ENCODE measurements around the gene TBL3. TPM values are rescaled to one million over a fixed set of nuclear protein-coding genes. Genes with fewer than 3 reads are reported as not detected.

Gene TBL3
- total RNA-seq (2021) (51.3 and 66.4 TPM in 2 replicates), Bru-seq, nascent RNA (percentile 53 among the genes with signal in this experiment), BruChase-seq, experiment 1, labeled RNA remaining after a 2-hour chase (percentile 68 among the genes with signal in this experiment), BruChase-seq, experiment 2, labeled RNA remaining after a 6-hour chase (percentile 87 among the genes with signal in this experiment)
- long read RNA-seq, full-length matches to known transcripts = 124 of 156 reads
- long read RNA-seq, partial matches to known transcripts = 7 of 156 reads
- long read RNA-seq, other reads (novel, unspliced or antisense) = 25 of 156 reads

GRCh38 chr16:1971796-1972489 lies at the start of gene TBL3:
TBL3 (plus strand) TSS chr16:1972053; CDS start chr16:1972165, 112 bp downstream.
- TF ChIP-seq, protein P1, sequence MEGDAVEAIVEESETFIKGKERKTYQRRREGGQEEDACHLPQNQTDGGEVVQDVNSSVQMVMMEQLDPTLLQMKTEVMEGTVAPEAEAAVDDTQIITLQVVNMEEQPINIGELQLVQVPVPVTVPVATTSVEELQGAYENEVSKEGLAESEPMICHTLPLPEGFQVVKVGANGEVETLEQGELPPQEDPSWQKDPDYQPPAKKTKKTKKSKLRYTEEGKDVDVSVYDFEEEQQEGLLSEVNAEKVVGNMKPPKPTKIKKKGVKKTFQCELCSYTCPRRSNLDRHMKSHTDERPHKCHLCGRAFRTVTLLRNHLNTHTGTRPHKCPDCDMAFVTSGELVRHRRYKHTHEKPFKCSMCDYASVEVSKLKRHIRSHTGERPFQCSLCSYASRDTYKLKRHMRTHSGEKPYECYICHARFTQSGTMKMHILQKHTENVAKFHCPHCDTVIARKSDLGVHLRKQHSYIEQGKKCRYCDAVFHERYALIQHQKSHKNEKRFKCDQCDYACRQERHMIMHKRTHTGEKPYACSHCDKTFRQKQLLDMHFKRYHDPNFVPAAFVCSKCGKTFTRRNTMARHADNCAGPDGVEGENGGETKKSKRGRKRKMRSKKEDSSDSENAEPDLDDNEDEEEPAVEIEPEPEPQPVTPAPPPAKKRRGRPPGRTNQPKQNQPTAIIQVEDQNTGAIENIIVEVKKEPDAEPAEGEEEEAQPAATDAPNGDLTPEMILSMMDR (conservative IDR thresholded peaks at IDR 0.05) = no peak
- TF ChIP-seq EZH2 (IDR thresholded peaks at IDR 0.05; ENCODE audit: low read depth) = no peak
- Histone ChIP-seq H3K4me3 (peak within 1 kb of the TSS; percentile 75), H4K20me1 (ENCODE audit: insufficient read depth) (peaks cover 7% of the 10 kb centered on the region; the same call in 1 of the 2 replicates), H3K4me1 (replicated peaks; ENCODE audit: insufficient read depth) (peaks cover 16% of the 10 kb centered on the region), H3K79me2 (ENCODE audit: low read depth) (peaks cover 38% of the 10 kb centered on the region), H3K4me2 (peak within 1 kb of the TSS; percentile 100), H2AFZ (peak within 1 kb of the TSS; percentile 89), H3K36me3 (ENCODE audit: low read depth) (no peaks in the 10 kb centered on the region; the same call in 1 of the 2 replicates), H3K9me2 (ENCODE audit: insufficient read depth) (no peaks in the 10 kb centered on the region), H3F3A (ENCODE audit: insufficient read depth, low read depth) (peaks cover 18% of the 10 kb centered on the region; the same call in 1 of the 2 replicates), H3K9me3 (ENCODE audit: insufficient read depth, low read depth) (no peaks in the 10 kb centered on the region), H3K27ac (peak within 1 kb of the TSS; percentile 66), H3K27me3 (ENCODE audit: insufficient read depth, low read depth) (no peaks in the 10 kb centered on the region)
- peak; percentile 86 to 98 for DNase-seq
- intact Hi-C loops (cut with micrococcal nuclease; ENCODE audit: unreplicated experiment) = no loop called here
- ChIA-PET CTCF (interaction anchor here (1.2 kb wide), 1 partner anchor 169 kb away, joined by 9 read pairs; no protein-coding TSS in a partner anchor), POLR2A (ENCODE audit: unreplicated experiment) (interaction anchor here (0.6 to 0.9 kb wide), 4 partner anchors 12 to 70 kb away, joined by 3 to 8 read pairs (median 3); no protein-coding TSS in a partner anchor)
- BruUV-seq (replicated peaks) = no TSS peak

GRCh38 chr16:1922357-1922756 lies 49.5 kb upstream of the TBL3 start:
- Histone ChIP-seq H3K9me2 (ENCODE audit: insufficient read depth) (no peaks in the 10 kb centered on the region), H3K36me3 (ENCODE audit: low read depth) (no peaks in the 10 kb centered on the region), H3K9me3 (ENCODE audit: insufficient read depth, low read depth) (no peaks in the 10 kb centered on the region), H3K4me1 (replicated peaks; ENCODE audit: insufficient read depth) (peaks cover 16% of the 10 kb centered on the region), H3K27ac (no peak overlapping the region), H2AFZ (no peak overlapping the region), H4K20me1 (ENCODE audit: insufficient read depth) (no peaks in the 10 kb centered on the region), H3K79me2 (ENCODE audit: low read depth) (no peaks in the 10 kb centered on the region), H3K4me3 (no peak overlapping the region), H3F3A (ENCODE audit: insufficient read depth, low read depth) (peaks cover 20% of the 10 kb centered on the region; the same call in 1 of the 2 replicates), H3K27me3 (ENCODE audit: insufficient read depth, low read depth) (peaks cover 30% of the 10 kb centered on the region; the same call in 1 of the 2 replicates), H3K4me2 (no peak overlapping the region)
- DNase-seq = no peak
- TF ChIP-seq, protein P1 (conservative IDR thresholded peaks at IDR 0.05) = no peak
- TF ChIP-seq EZH2 (IDR thresholded peaks at IDR 0.05; ENCODE audit: low read depth) = no peak
- ChIA-PET POLR2A (ENCODE audit: unreplicated experiment) (no interaction called here), CTCF (interaction anchor here (0.6 kb wide), 1 partner anchor 52 kb away, joined by 4 read pairs; no protein-coding TSS in a partner anchor)
- intact Hi-C loops (cut with micrococcal nuclease; ENCODE audit: unreplicated experiment) = no loop called here
- BruUV-seq (replicated peaks) = no TSS peak

DNA sequence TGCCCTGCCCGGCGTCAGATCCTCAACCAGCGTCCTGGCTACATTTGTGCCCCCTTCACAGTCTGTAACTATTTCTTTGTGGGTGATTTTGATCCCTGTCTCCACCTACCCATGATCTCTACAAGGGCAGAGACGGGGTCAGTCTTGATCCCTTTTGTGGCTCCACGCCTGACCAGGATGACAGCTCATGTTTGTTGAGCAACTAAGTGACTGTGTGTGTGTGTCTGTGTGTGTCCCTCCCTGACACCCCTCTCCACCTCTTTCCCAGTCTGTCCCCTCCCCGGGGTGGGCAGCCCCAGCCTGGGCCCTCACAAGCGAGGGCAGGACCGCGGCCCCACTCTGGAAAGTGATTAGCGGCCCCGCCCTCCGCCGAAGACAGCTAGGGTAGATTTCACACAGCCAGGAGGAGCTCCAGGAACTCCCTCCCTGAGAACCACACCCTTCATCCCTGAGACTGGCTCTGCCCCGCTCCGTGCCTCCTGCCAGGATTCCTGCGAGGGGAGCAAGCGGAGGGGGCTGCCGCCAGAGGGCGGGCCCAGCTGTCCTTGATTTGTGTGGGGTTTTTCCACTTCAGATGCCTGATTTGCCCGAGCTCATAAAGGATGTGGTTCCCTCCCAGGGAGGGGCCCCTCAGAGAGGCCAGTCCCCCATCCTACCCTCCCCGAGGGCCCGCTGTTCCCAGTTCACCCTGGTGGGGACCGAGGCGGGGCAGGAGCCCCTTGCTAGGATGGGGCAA lies 48.4 kb upstream of the TBL3 start:
- POLR2A ChIA-PET (ENCODE audit: unreplicated experiment) = interaction anchor here (0.5 to 0.7 kb wide), 2 partner anchors 97 to 1109 kb away, joined by 4 to 12 read pairs; partner anchors contain the start of genes FAHD1 and HAGH
- TF ChIP-seq EZH2 (IDR thresholded peaks at IDR 0.05; ENCODE audit: low read depth) = no peak
- TF ChIP-seq, protein P1 (conservative IDR thresholded peaks at IDR 0.05) = peak; percentile 42; the same call in 1 of the 2 replicates
- H3K4me2 ChIP-seq = peak overlapping the region; percentile 48

More for the DNA sequence above, 48.4 kb upstream of the TBL3 start:
- Histone ChIP-seq H3K79me2 (ENCODE audit: low read depth) (no peaks in the 10 kb centered on the region), H2AFZ (no peak overlapping the region), H4K20me1 (ENCODE audit: insufficient read depth) (no peaks in the 10 kb centered on the region), H3K27ac (no peak overlapping the region), H3K27me3 (ENCODE audit: insufficient read depth, low read depth) (peaks cover 30% of the 10 kb centered on the region; the same call in 1 of the 2 replicates), H3K4me3 (no peak overlapping the region), H3F3A (ENCODE audit: insufficient read depth, low read depth) (peaks cover 20% of the 10 kb centered on the region; the same call in 1 of the 2 replicates), H3K36me3 (ENCODE audit: low read depth) (no peaks in the 10 kb centered on the region), H3K9me2 (ENCODE audit: insufficient read depth) (no peaks in the 10 kb centered on the region), H3K4me1 (replicated peaks; ENCODE audit: insufficient read depth) (peaks cover 16% of the 10 kb centered on the region), H3K9me3 (ENCODE audit: insufficient read depth, low read depth) (no peaks in the 10 kb centered on the region)
- no TSS peak for BruUV-seq (replicated peaks)
- intact Hi-C loops (cut with micrococcal nuclease; ENCODE audit: unreplicated experiment) = no loop called here
- DNase-seq = peak; percentile 70 to 71
- CTCF ChIA-PET = interaction anchor here (0.6 kb wide), 1 partner anchor 59 kb away, joined by 3 read pairs; no protein-coding TSS in a partner anchor
